K562 (cell line): Measurements from ENCODE around the gene KLC1. TPM values are rescaled to one million over a fixed set of nuclear protein-coding genes. Genes with fewer than 3 reads are reported as not detected.

Experiments used
- ATAC-seq: fragments of 200-7000 bp; cut with Tn5 transposase; 3 replicates; pipeline ENCODE4 v1.9.1; 2020; ENCODE audit warnings: moderate library complexity
- BruUV-seq: library from RNA; stranded (reverse); fragments of 400-500 nt; replicated peaks from 2 replicates; lab custom pipeline; 2021; lab: Mats Ljungman, UMichigan
- CTCF ChIA-PET: fragments of 300-600 bp; formaldehyde crosslinking; extraction: SDS; loops from one replicate; lab custom pipeline; 2021; ENCODE audit warnings: low intra/inter-chr PET ratio; lab: Yijun Ruan, JAX
- POLR2A ChIA-PET: fragments of 300-600, 350-650 bp; sonication (Branson Sonifier 250); formaldehyde crosslinking; extraction: SDS; loops from one replicate; lab custom pipeline; 2021; ENCODE audit warnings: antibody characterized with exemption, inconsistent platforms; lab: Yijun Ruan, JAX
- DNase-seq, 4 experiments: peaks; one replicate each; pipeline versions ENCODE4 v3.0.0 to v3.0.0-alpha.2; 2011 to 2018; ENCODE audit warnings: low spot score in 3 of 4, mixed read lengths in 3 of 4; ENCODE audit errors: extremely low read depth in 1 of 4
- FAIRE-seq: peaks from 2 replicates; lab custom pipeline; 2011; peaks lifted over from hg19 to GRCh38; lab: Jason Lieb, UNC
- H2AFZ ChIP-seq: 2 replicates; pipeline ENCODE4 v1.6.0; 2011; ENCODE audit warnings: low read depth, low read length, control low read depth, inconsistent platforms
- H3K27ac ChIP-seq: fragments of 200-600 bp; 3 replicates; pipeline ENCODE4 v1.8.0; 2011; ENCODE audit warnings: low read depth, mild to moderate bottlenecking, control low read depth, inconsistent platforms, low read length, moderate library complexity, mixed read lengths; ENCODE audit errors: extremely low read depth
- H3K27me3 ChIP-seq, 2 experiments: fragments of 300-600 bp in 1 of 2; 2 replicates in 1 of 2; 3 replicates in 1 of 2; pipeline versions ENCODE4 v1.6.0 to v1.8.0; 2011; ENCODE audit warnings: inconsistent platforms in 2 of 2, low read length in 2 of 2, mild to moderate bottlenecking in 1 of 2, mixed read lengths in 1 of 2, moderate library complexity in 1 of 2; ENCODE audit not compliant: control insufficient read depth in 2 of 2, insufficient read depth in 2 of 2
- H3K36me3 ChIP-seq: fragments of 300-600 bp; 3 replicates; pipeline ENCODE4 v1.8.0; 2011; ENCODE audit warnings: mild to moderate bottlenecking, low read length, inconsistent platforms; ENCODE audit not compliant: control insufficient read depth, insufficient read depth
- H3K4me1 ChIP-seq, 2 experiments: fragments of 200-600 bp in 1 of 2; replicated peaks in 1 of 2; 2 replicates in 1 of 2; 3 replicates in 1 of 2; pipeline versions ENCODE4 v1.5.1 to v1.8.0; 2011; ENCODE audit warnings: inconsistent platforms in 2 of 2, low read length in 2 of 2, mild to moderate bottlenecking in 1 of 2, mixed read lengths in 1 of 2, moderate library complexity in 1 of 2; ENCODE audit not compliant: control insufficient read depth in 2 of 2, insufficient read depth in 2 of 2
- H3K4me2 ChIP-seq: 2 replicates; pipeline ENCODE4 v1.6.1; 2011; ENCODE audit warnings: low read length, control low read depth, inconsistent platforms, mixed read lengths; ENCODE audit not compliant: insufficient read depth
- H3K4me3 ChIP-seq: fragments of 200-600 bp; sonication (generic), shearing (Covaris generic); 2 replicates; pipeline ENCODE4 v1.5.1; 2016; ENCODE audit warnings: control low read depth, inconsistent platforms
- H3K79me2 ChIP-seq: fragments of 200-600 bp; 3 replicates; pipeline ENCODE4 v1.8.0; 2011; ENCODE audit warnings: low read length, inconsistent platforms; ENCODE audit not compliant: control insufficient read depth, insufficient read depth
- H3K9ac ChIP-seq, 2 experiments: 2 replicates each; pipeline versions ENCODE4 v1.6.0 to v1.6.1; 2011; ENCODE audit warnings: low read depth in 2 of 2, low read length in 2 of 2, control low read depth in 1 of 2, inconsistent platforms in 1 of 2, mild to moderate bottlenecking in 1 of 2, mixed read lengths in 1 of 2; ENCODE audit not compliant: insufficient read depth in 1 of 2
- H3K9me1 ChIP-seq: one replicate; pipeline ENCODE4 v1.6.0; 2011; ENCODE audit warnings: inconsistent platforms, mild to moderate bottlenecking, low read length, moderate library complexity; ENCODE audit not compliant: control insufficient read depth, insufficient read depth
- H3K9me3 ChIP-seq: replicated peaks from 2 replicates; pipeline ENCODE4 v1.5.1; 2011; ENCODE audit warnings: low read depth, low read length, inconsistent platforms; ENCODE audit not compliant: control insufficient read depth, insufficient read depth
- H4K20me1 ChIP-seq: replicated peaks from 2 replicates; pipeline ENCODE4 v1.6.1; 2011; ENCODE audit warnings: low read length, inconsistent platforms, mixed read lengths; ENCODE audit not compliant: control insufficient read depth, insufficient read depth
- BACH1 ChIP-seq: fragments of 200-800 bp; sonication (Bioruptor generic); IDR thresholded peaks from 2 replicates; pipeline ENCODE4 v1.6.1; 2016; ENCODE audit warnings: missing genetic modification characterization, missing compliant biosample characterization
- CREM ChIP-seq: IDR thresholded peaks from 2 replicates; pipeline ENCODE4 v1.6.1; 2014; ENCODE audit warnings: antibody characterized with exemption, low read depth
- NCOA6 ChIP-seq: fragments of 450-650 bp; IDR thresholded peaks from 2 replicates; pipeline ENCODE4 v1.6.1; 2017; ENCODE audit warnings: mild to moderate bottlenecking
- SNRNP70 ChIP-seq: fragments of 200-400 bp; formaldehyde crosslinking; optimal IDR thresholded peaks from 2 replicates; pipeline ENCODE3; 2017; ENCODE audit warnings: low read depth, low read length
- SRSF7 ChIP-seq: fragments of 200-400 bp; formaldehyde crosslinking; optimal IDR thresholded peaks from 2 replicates; pipeline ENCODE3; 2017; ENCODE audit warnings: mild to moderate bottlenecking, low read depth, low read length
- TFAM ChIP-seq: fragments of 250-450 bp; sonication (Bioruptor Pico); conservative IDR thresholded peaks from 2 replicates; pipeline ENCODE4 v1.5.0; 2021; ENCODE audit warnings: mild to moderate bottlenecking, moderate library complexity
- ZKSCAN3 ChIP-seq: fragments of 250-450 bp; sonication (Bioruptor Pico); IDR thresholded peaks from 2 replicates; pipeline ENCODE4 v1.4.0; 2020
- ZNF3 ChIP-seq: fragments of 250-450 bp; sonication (Bioruptor Pico); IDR thresholded peaks from 2 replicates; pipeline ENCODE4 v1.5.0; 2021; ENCODE audit warnings: mild to moderate bottlenecking, moderate library complexity
- WGBS: fragments of 100-300 bp; shearing (Covaris generic); methylation state at CpG from one replicate; pipeline ENCODE4 v1.1.6; 2016; ENCODE audit warnings: low coverage, mixed read lengths; ENCODE audit not compliant: insufficient coverage; ENCODE audit errors: missing lambda C conversion rate; 5-methylcytosine and 5-hydroxymethylcytosine counted together
- in situ Hi-C: fragments of 300-500 bp; cut with MboI; formaldehyde crosslinking; loops from 4 replicates; pipeline ENCODE4 v1.15.0; 2018; ENCODE audit warnings: inconsistent platforms, mixed read lengths
- intact Hi-C: fragments of 100-400 bp; cut with micrococcal nuclease; formaldehyde crosslinking; loops from 2 replicates; pipeline ENCODE4 v1.14.2; 2022
- polyA plus RNA-seq, 8 experiments: library from polyadenylated mRNA; depleted of rRNA in 4 of 8; stranded (reverse) in 5 of 8; unstranded in 3 of 8; fragments of >200 nt; fragmentation: Nextera tagmentation in 2 of 8; fragmentation: Illumina TruSeq in 1 of 8; extraction: Ambion mirVana in 2 of 8; extraction: Trizol in 1 of 8; gene quantifications; 2 replicates each; pipeline versions ENCODE4 v1.2.1 to v1.2.3, GENCODE V29; 2011 to 2014; ENCODE audit warnings: inconsistent platforms in 1 of 8, missing spikeins in 1 of 8
- total RNA-seq, 7 experiments: library from RNA; depleted of rRNA in 6 of 7; stranded (reverse); fragments of >200 nt in 6 of 7; fragmentation: Illumina TruSeq in 2 of 7; extraction: Trizol in 2 of 7; gene quantifications; 2 replicates each; pipeline versions ENCODE4 v1.2.1 to v1.2.3, GENCODE V29; 2011 to 2021; ENCODE audit warnings: low replicate concordance in 1 of 7
- TF ChIP-seq, protein P1 (sequence below): sonication (generic); formaldehyde crosslinking; IDR thresholded peaks from 2 replicates; pipeline ENCODE4 v1.8.1; 2023; ENCODE audit warnings: mild to moderate bottlenecking, missing genetic modification reagents, moderate library complexity
- TF ChIP-seq, protein P2 (sequence below): fragments of 450-650 bp; formaldehyde crosslinking; IDR thresholded peaks from 2 replicates; pipeline ENCODE4 v1.4.0; 2020; ENCODE audit warnings: mild to moderate bottlenecking, moderate library complexity

KLC1 gene
- total and polyA plus RNA-seq, 9 of the 15 experiments (the other 6 are each of a cell fraction or from before 2014, with no cell fraction given), result 4.9 to 134 (median 54.8) TPM

DNA sequence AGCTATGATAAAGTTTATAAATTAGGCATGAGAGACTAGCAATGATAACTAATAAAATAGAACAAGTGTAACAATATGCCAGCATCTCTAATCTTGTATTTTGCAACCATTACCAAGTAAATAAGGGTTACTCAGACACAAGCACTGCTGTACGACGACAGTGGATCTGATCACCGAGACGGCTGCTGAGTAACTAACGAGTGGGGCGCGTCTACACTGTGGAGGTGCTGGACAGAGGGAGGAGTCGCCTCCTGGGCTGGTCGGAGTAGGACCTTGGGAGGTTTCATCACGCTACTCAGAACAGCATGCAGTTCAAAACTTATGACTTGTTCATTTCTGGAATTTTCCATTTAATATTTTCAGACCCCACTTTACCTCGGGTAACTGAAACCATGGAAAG lies 47.8 kb upstream of the KLC1 start:
- no peak overlapping the region for H3K9ac ChIP-seq
- TF ChIP-seq ZNF3 (CRISPR knock-in tag) (no peak), BACH1 (no peak), NCOA6 (no peak), TFAM (CRISPR knock-in tag) (no peak), ZKSCAN3 (CRISPR knock-in tag) (no peak), CREM (no peak), SNRNP70 (no peak), SRSF7 (no peak)
- TF ChIP-seq, protein P1, sequence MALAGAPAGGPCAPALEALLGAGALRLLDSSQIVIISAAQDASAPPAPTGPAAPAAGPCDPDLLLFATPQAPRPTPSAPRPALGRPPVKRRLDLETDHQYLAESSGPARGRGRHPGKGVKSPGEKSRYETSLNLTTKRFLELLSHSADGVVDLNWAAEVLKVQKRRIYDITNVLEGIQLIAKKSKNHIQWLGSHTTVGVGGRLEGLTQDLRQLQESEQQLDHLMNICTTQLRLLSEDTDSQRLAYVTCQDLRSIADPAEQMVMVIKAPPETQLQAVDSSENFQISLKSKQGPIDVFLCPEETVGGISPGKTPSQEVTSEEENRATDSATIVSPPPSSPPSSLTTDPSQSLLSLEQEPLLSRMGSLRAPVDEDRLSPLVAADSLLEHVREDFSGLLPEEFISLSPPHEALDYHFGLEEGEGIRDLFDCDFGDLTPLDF (CRISPR knock-in tag), result no peak
- TF ChIP-seq, protein P2, sequence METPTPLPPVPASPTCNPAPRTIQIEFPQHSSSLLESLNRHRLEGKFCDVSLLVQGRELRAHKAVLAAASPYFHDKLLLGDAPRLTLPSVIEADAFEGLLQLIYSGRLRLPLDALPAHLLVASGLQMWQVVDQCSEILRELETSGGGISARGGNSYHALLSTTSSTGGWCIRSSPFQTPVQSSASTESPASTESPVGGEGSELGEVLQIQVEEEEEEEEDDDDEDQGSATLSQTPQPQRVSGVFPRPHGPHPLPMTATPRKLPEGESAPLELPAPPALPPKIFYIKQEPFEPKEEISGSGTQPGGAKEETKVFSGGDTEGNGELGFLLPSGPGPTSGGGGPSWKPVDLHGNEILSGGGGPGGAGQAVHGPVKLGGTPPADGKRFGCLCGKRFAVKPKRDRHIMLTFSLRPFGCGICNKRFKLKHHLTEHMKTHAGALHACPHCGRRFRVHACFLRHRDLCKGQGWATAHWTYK (CRISPR knock-in tag), result no peak
- in situ Hi-C loops (no loop called here), intact Hi-C loops (no loop called here)
- ChIA-PET POLR2A (no interaction called here), CTCF (no interaction called here)
- H3K27me3 ChIP-seq, result no peaks in the 10 kb centered on the region
- H3K4me1 ChIP-seq, result no peaks in the 10 kb centered on the region
- 67% methylated on average over 11 of the region's 11 CpGs for WGBS
- H3K4me2 ChIP-seq, result no peak overlapping the region
- FAIRE-seq (no peak), ATAC-seq (no peak), DNase-seq (no peak)
- no peaks in the 10 kb centered on the region for H3K9me1 ChIP-seq
- no TSS peak for BruUV-seq
- 0 out of 2 replicates have a peak, but pooled peaks cover 7% of the 10 kb centered on the region for H4K20me1 ChIP-seq
- no peaks in the 10 kb centered on the region for H3K79me2 ChIP-seq
- no peak overlapping the region for H3K4me3 ChIP-seq
- no peak overlapping the region for H3K27ac ChIP-seq
- H2AFZ ChIP-seq, result no peak overlapping the region
- no peaks in the 10 kb centered on the region for H3K9me3 ChIP-seq
- peaks cover 15% of the 10 kb centered on the region; the same call in 1 of the 3 replicates for H3K36me3 ChIP-seq
